IMR-90 (cell line): ENCODE results near the gene NFIX. TPM values are rescaled to one million over a fixed set of nuclear protein-coding genes. Genes with fewer than 3 reads are reported as not detected.

ENCODE experiments used
- ATAC-seq: fragments of 200-7000 bp; cut with Tn5 transposase; 2 replicates; pipeline ENCODE4 v1.9.1; 2020; ENCODE audit warnings: low read depth, mild to moderate bottlenecking, moderate library complexity
- BruUV-seq: library from RNA; stranded (reverse); fragments of 400-500 nt; replicated peaks from 2 replicates; lab custom pipeline; 2021; lab: Mats Ljungman, UMichigan
- CTCF ChIA-PET: fragments of 300-600 bp; formaldehyde crosslinking; extraction: SDS; loops from one replicate; lab custom pipeline; 2021; ENCODE audit warnings: antibody characterized with exemption; lab: Yijun Ruan, JAX
- POLR2A ChIA-PET: fragments of 300-600 bp; sonication (Branson Sonifier 250); formaldehyde crosslinking; loops from one replicate; lab custom pipeline; 2022; ENCODE audit warnings: antibody characterized with exemption; ENCODE audit not compliant: unreplicated experiment; lab: Charles Lee
- DNase-seq: peaks from one replicate; pipeline ENCODE4 v3.0.0; 2013
- H2AFZ ChIP-seq: replicated peaks from 2 replicates; pipeline ENCODE3; 2013; ENCODE audit warnings: low read length, mild to moderate bottlenecking; ENCODE audit not compliant: poor library complexity
- H2AK5ac ChIP-seq: 2 replicates; pipeline ENCODE4 v1.6.1; 2013; ENCODE audit warnings: low read depth, low read length, inconsistent platforms
- H2AK9ac ChIP-seq: replicated peaks from 2 replicates; pipeline ENCODE3; 2013; ENCODE audit warnings: mild to moderate bottlenecking, low read depth, low read length, moderate library complexity; ENCODE audit not compliant: poor library complexity
- H2BK120ac ChIP-seq: 2 replicates; pipeline ENCODE4 v1.6.1; 2013; ENCODE audit warnings: low read depth, low read length, inconsistent platforms
- H2BK15ac ChIP-seq: 3 replicates; pipeline ENCODE4 v1.6.1; 2013; ENCODE audit warnings: low read depth, low read length, inconsistent platforms
- H2BK20ac ChIP-seq: 2 replicates; pipeline ENCODE4 v1.6.1; 2013; ENCODE audit warnings: low read depth, mild to moderate bottlenecking, inconsistent platforms, low read length, moderate library complexity
- H2BK5ac ChIP-seq: 2 replicates; pipeline ENCODE4 v1.6.1; 2013; ENCODE audit warnings: mild to moderate bottlenecking, low read depth, low read length, inconsistent platforms; ENCODE audit not compliant: poor library complexity, severe bottlenecking
- H3K14ac ChIP-seq: replicated peaks from 2 replicates; pipeline ENCODE4 v1.6.1; 2013; ENCODE audit warnings: low read depth, low read length, inconsistent platforms
- H3K18ac ChIP-seq: 2 replicates; pipeline ENCODE4 v1.6.1; 2013; ENCODE audit warnings: low read depth, low read length, control low read depth
- H3K23ac ChIP-seq: 2 replicates; pipeline ENCODE4 v1.6.1; 2013; ENCODE audit warnings: low read depth, low read length, inconsistent platforms
- H3K27ac ChIP-seq: 2 replicates; pipeline ENCODE4 v1.5.1; 2013; ENCODE audit warnings: mild to moderate bottlenecking, control low read depth, low read length; ENCODE audit not compliant: insufficient read depth
- H3K27me3 ChIP-seq: 2 replicates; pipeline ENCODE4 v1.6.1; 2013; ENCODE audit warnings: low read length; ENCODE audit not compliant: control insufficient read depth, insufficient read depth
- H3K36me3 ChIP-seq: 2 replicates; pipeline ENCODE4 v1.6.1; 2013; ENCODE audit warnings: low read length, mixed read lengths; ENCODE audit not compliant: control insufficient read depth, insufficient read depth
- H3K4ac ChIP-seq: 2 replicates; pipeline ENCODE4 v1.6.1; 2013; ENCODE audit warnings: low read depth, low read length, inconsistent platforms
- H3K4me1 ChIP-seq: 2 replicates; pipeline ENCODE4 v1.6.1; 2013; ENCODE audit warnings: low read length, mixed read lengths; ENCODE audit not compliant: control insufficient read depth, insufficient read depth
- H3K4me2 ChIP-seq: 2 replicates; pipeline ENCODE4 v1.6.1; 2013; ENCODE audit warnings: low read depth, mild to moderate bottlenecking, control low read depth, low read length, moderate library complexity
- H3K4me3 ChIP-seq: 2 replicates; pipeline ENCODE4 v1.5.1; 2013; ENCODE audit warnings: low read depth, mild to moderate bottlenecking, control low read depth, low read length, moderate library complexity; ENCODE audit not compliant: insufficient read depth
- H3K56ac ChIP-seq: 2 replicates; pipeline ENCODE4 v1.6.1; 2013; ENCODE audit warnings: low read length, inconsistent platforms; ENCODE audit not compliant: insufficient read depth; ENCODE audit errors: extremely low read depth
- H3K79me1 ChIP-seq, 2 experiments: 2 replicates each; pipeline ENCODE4 v1.6.1; 2013; ENCODE audit warnings: low read length in 2 of 2, inconsistent platforms in 1 of 2, low read depth in 1 of 2
- H3K9ac ChIP-seq: 2 replicates; pipeline ENCODE4 v1.6.1; 2013; ENCODE audit warnings: low read depth, low read length, control low read depth
- H3K9me1 ChIP-seq: 2 replicates; pipeline ENCODE4 v1.6.1; 2013; ENCODE audit warnings: low read length, inconsistent platforms; ENCODE audit not compliant: insufficient read depth
- H3K9me3 ChIP-seq: 2 replicates; pipeline ENCODE4 v1.6.1; 2013; ENCODE audit warnings: low read length; ENCODE audit not compliant: control insufficient read depth, insufficient read depth
- H4K20me1 ChIP-seq: 2 replicates; pipeline ENCODE4 v1.6.1; 2013; ENCODE audit warnings: low read length, inconsistent platforms; ENCODE audit not compliant: insufficient read depth
- H4K5ac ChIP-seq: 2 replicates; pipeline ENCODE4 v1.6.1; 2013; ENCODE audit warnings: mild to moderate bottlenecking, low read depth, low read length, control low read depth
- H4K8ac ChIP-seq, 2 experiments: 2 replicates each; pipeline ENCODE4 v1.6.1; 2013; ENCODE audit warnings: low read depth in 2 of 2, low read length in 2 of 2, control low read depth in 1 of 2, inconsistent platforms in 1 of 2
- H4K91ac ChIP-seq: 2 replicates; pipeline ENCODE4 v1.6.1; 2013; ENCODE audit warnings: low read depth, low read length, inconsistent platforms; ENCODE audit not compliant: insufficient read depth
- RFX5 ChIP-seq: IDR thresholded peaks from 2 replicates; pipeline ENCODE4 v1.8.0; 2012; ENCODE audit warnings: low read depth, mild to moderate bottlenecking, low read length, moderate library complexity
- WGBS, 2 experiments: methylation state at CpG; one replicate each; pipeline versions ENCODE4 v1.1.5 to v1.1.7; 2013; ENCODE audit warnings: missing lambda C conversion rate in 2 of 2; ENCODE audit not compliant: insufficient read length in 1 of 2; ENCODE audit errors: extremely low coverage in 2 of 2; 5-methylcytosine and 5-hydroxymethylcytosine counted together
- dilution Hi-C: fragments of 300-500 bp; cut with HindIII; formaldehyde crosslinking; loops from one replicate; pipeline ENCODE4 v1.14.3; 2018; ENCODE audit warnings: low sequenced_read_pairs; ENCODE audit not compliant: unreplicated experiment
- in situ Hi-C: fragments of 300-500 bp; cut with MboI; formaldehyde crosslinking; loops from 3 replicates; pipeline ENCODE4 v1.14.3; 2019; ENCODE audit warnings: low sequenced_read_pairs, inconsistent platforms, mixed read lengths
- intact Hi-C: fragments of 100-400 bp; cut with micrococcal nuclease; formaldehyde crosslinking; loops from 2 replicates; pipeline ENCODE4 v1.10.0; 2022
- polyA plus RNA-seq, 3 experiments: library from polyadenylated mRNA; depleted of rRNA; stranded (reverse); fragments of >200 nt; gene quantifications; 2 replicates each; pipeline ENCODE4 v1.2.3, GENCODE V29; 2012; ENCODE audit warnings: low replicate concordance in 1 of 3
- total RNA-seq: library from RNA; depleted of rRNA; stranded (reverse); fragments of >200 nt; gene quantifications from 2 replicates; pipeline ENCODE4 v1.2.3, GENCODE V29; 2012
- TF ChIP-seq, protein P1 (sequence below): fragments of 150-350 bp; IDR thresholded peaks from 2 replicates; pipeline ENCODE4 v1.6.1; 2017; ENCODE audit warnings: mild to moderate bottlenecking, antibody characterized with exemption, low read length, low read depth

Gene NFIX
- total and polyA plus RNA-seq, 2 of the 4 experiments (the other 2 are of a cell fraction), result 10.2 to 47.7 TPM

GRCh38 chr19:13092606-13093235 lies 97.4 kb downstream of the NFIX start:
- TF ChIP-seq RFX5, result no peak
- TF ChIP-seq, protein P1, sequence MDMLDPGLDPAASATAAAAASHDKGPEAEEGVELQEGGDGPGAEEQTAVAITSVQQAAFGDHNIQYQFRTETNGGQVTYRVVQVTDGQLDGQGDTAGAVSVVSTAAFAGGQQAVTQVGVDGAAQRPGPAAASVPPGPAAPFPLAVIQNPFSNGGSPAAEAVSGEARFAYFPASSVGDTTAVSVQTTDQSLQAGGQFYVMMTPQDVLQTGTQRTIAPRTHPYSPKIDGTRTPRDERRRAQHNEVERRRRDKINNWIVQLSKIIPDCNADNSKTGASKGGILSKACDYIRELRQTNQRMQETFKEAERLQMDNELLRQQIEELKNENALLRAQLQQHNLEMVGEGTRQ, result 0 out of 2 replicates have a peak, but pooled peaks have one; percentile 34
- no peaks in the 10 kb centered on the region for H3K27me3 ChIP-seq
- no peak overlapping the region for H4K91ac ChIP-seq
- no peak overlapping the region for H3K9ac ChIP-seq
- H2AK5ac ChIP-seq, result no peak overlapping the region
- H3K9me1 ChIP-seq, result no peaks in the 10 kb centered on the region
- H3K4ac ChIP-seq, result no peak overlapping the region
- H3K56ac ChIP-seq, result no peak overlapping the region
- H2BK20ac ChIP-seq, result no peak overlapping the region
- ATAC-seq (no peak), DNase-seq (peak; percentile 58)
- no peak overlapping the region for H2AK9ac ChIP-seq
- dilution Hi-C loops, result no loop called here
- no peak overlapping the region for H3K23ac ChIP-seq
- no TSS peak for BruUV-seq
- WGBS, 2 experiments, result 100% methylated on average over 2 of the region's 14 CpGs; no CpG with 5 or more reads in 1 of the 2 experiments
- H2BK5ac ChIP-seq, result no peak overlapping the region
- peaks cover 24% of the 10 kb centered on the region; the same call in 1 of the 2 replicates for H3K36me3 ChIP-seq
- in situ Hi-C loops, result loop anchor here (5.0 kb wide), 1 partner anchor 110 kb away; no protein-coding TSS in a partner anchor
- H2BK15ac ChIP-seq, result no peak overlapping the region
- H3K14ac ChIP-seq, result no peak overlapping the region
- 0 out of 4 replicates have a peak, but pooled peaks cover 0 to 4% of the 10 kb centered on the region in 2 experiments for H3K79me1 ChIP-seq
- H3K4me2 ChIP-seq, result no peak overlapping the region
- H3K27ac ChIP-seq, result no peak overlapping the region
- POLR2A ChIA-PET, result interaction anchor here (0.6 kb wide), 1 partner anchor 127 kb away, joined by 3 read pairs; no protein-coding TSS in a partner anchor
- no peak overlapping the region for H2AFZ ChIP-seq
- intact Hi-C loops, result loop anchor here (1.0 kb wide), 1 partner anchor 109 kb away; no protein-coding TSS in a partner anchor
- no peaks in the 10 kb centered on the region for H3K9me3 ChIP-seq
- H4K8ac ChIP-seq, result no peak overlapping the region
- no peak overlapping the region for H3K18ac ChIP-seq
- H3K4me3 ChIP-seq, result no peak overlapping the region
- H2BK120ac ChIP-seq, result no peak overlapping the region
- H4K20me1 ChIP-seq, result peaks cover 15% of the 10 kb centered on the region; the same call in 1 of the 2 replicates
- CTCF ChIA-PET, result interaction anchor here (0.6 to 1.8 kb wide), 6 partner anchors 35 to 178 kb away, joined by 3 to 10 read pairs (median 6); no protein-coding TSS in a partner anchor
- no peak overlapping the region for H4K5ac ChIP-seq
- H3K4me1 ChIP-seq, result peaks cover 9% of the 10 kb centered on the region; the same call in 1 of the 2 replicates
